Measurements from ENCODE around the gene MAGI2. TPM values are rescaled to one million over a fixed set of nuclear protein-coding genes. Genes with fewer than 3 reads are reported as not detected.

Gene MAGI2
- total and polyA plus RNA-seq, 2 donors (not counting 3 experiments of a cell fraction or from before 2014, with no cell fraction given) = 0.28 to 6.0 TPM

- Histone ChIP-seq H3K36me3 (ENCODE audit: control insufficient read depth in 2 of 2, extremely low read depth in 1 of 2, insufficient read depth in 2 of 2, low read length in 2 of 2) (no peaks in the 10 kb centered on the region), H3K4me3 (replicated peaks in 1 of 3; ENCODE audit: insufficient read depth in 1 of 3, low read depth in 1 of 3, low read length in 3 of 3) (no peak overlapping the region), H4K20me1 (replicated peaks; ENCODE audit: control insufficient read depth, extremely low read depth, insufficient read depth, low read length) (no peaks in the 10 kb centered on the region), H3K27ac (ENCODE audit: insufficient read depth, low read depth, low read length) (no peak overlapping the region), H3K4me1 (ENCODE audit: control insufficient read depth, extremely low read depth, insufficient read depth, low read length) (no peaks in the 10 kb centered on the region), H3K9me3 (replicated peaks; ENCODE audit: control insufficient read depth, insufficient read depth, low read length) (no peaks in the 10 kb centered on the region), H2AFZ (ENCODE audit: low read depth, low read length) (no peak overlapping the region), H3K9ac (replicated peaks; ENCODE audit: extremely low read depth, insufficient read depth, low read length) (no peak overlapping the region), H3K27me3 (ENCODE audit: control insufficient read depth in 2 of 2, insufficient read depth in 2 of 2, low read length in 2 of 2) (no peaks in the 10 kb centered on the region), H3K79me2 (ENCODE audit: control insufficient read depth, insufficient read depth, low read length) (no peaks in the 10 kb centered on the region), H3K4me2 (ENCODE audit: insufficient read depth, low read length) (no peak overlapping the region), H3K9me1 (replicated peaks; ENCODE audit: control insufficient read depth, extremely low read depth, insufficient read depth, low read length) (no peaks in the 10 kb centered on the region)
- FAIRE-seq (no peak), DNase-seq (ENCODE audit: low read depth, low spot score) (no peak)
- POLR2A ChIA-PET = no interaction called here
- no TSS peak for BruUV-seq (replicated peaks)
- dilution Hi-C loops (cut with MboI; ENCODE audit: extremely low pct_ligation_motif_present, low sequenced_read_pairs) (no loop called here), intact Hi-C loops (cut with micrococcal nuclease) (no loop called here)
- TF ChIP-seq FOS (IDR thresholded peaks at IDR 0.05; ENCODE audit: borderline replicate concordance, insufficient read depth, low read length) = no peak
- TF ChIP-seq JUN (IDR thresholded peaks at IDR 0.05; ENCODE audit: borderline replicate concordance, insufficient read depth, insufficient read length, low read depth) = no peak
- TF ChIP-seq POLR2AphosphoS5 (IDR thresholded peaks at IDR 0.05; ENCODE audit: insufficient read depth, low read depth, low read length) = no peak
- TF ChIP-seq POLR2A (IDR thresholded peaks at IDR 0.05; ENCODE audit: low read depth, low read length) = no peak
- TF ChIP-seq CTCF (IDR thresholded peaks at IDR 0.05; ENCODE audit: extremely low read depth in 1 of 2, insufficient read depth in 1 of 2, low read depth in 1 of 2, low read length in 2 of 2) = no peak
- no peak for TF ChIP-seq MYC (IDR thresholded peaks at IDR 0.05; ENCODE audit: low read depth, low read length)
- no peak for TF ChIP-seq MAX (IDR thresholded peaks at IDR 0.05; ENCODE audit: insufficient read depth, insufficient read length)
- TF ChIP-seq EZH2 (IDR thresholded peaks at IDR 0.05; ENCODE audit: borderline replicate concordance, low read depth, low read length, severe bottlenecking) = no peak
- no peak for TF ChIP-seq GATA2 (IDR thresholded peaks at IDR 0.05; ENCODE audit: insufficient read depth, insufficient read length, low read depth, low read length)
- CTCF ChIA-PET = no interaction called here
These were observed 1004.6 kb downstream of the MAGI2 start for GRCh38 chr7:78448911-78449310.
